ENCODE data around the gene USP53. TPM values are rescaled to one million over a fixed set of nuclear protein-coding genes. Genes with fewer than 3 reads are reported as not detected.

Gene USP53
- total and polyA plus RNA-seq, 2 of the 13 experiments (the other 11 are each of a cell fraction or from before 2014, with no cell fraction given), result 5.3 to 8.1 TPM

GRCh38 chr4:119211867-119212233 is 663 bp upstream of the USP53 start (continued):
- TF ChIP-seq FUBP1 (CRISPR knock-in tag; IDR thresholded peaks at IDR 0.05; ENCODE audit: borderline replicate concordance) (no peak), ZKSCAN1 (IDR thresholded peaks at IDR 0.05; ENCODE audit: low read length) (no peak), ZBTB43 (CRISPR knock-in tag; conservative IDR thresholded peaks at IDR 0.05) (0 out of 2 replicates have a peak, but pooled peaks have one; percentile 3), SALL2 (CRISPR knock-in tag; IDR thresholded peaks at IDR 0.05) (peak; percentile 1; the same call in 1 of the 2 replicates), POLR2A (IDR thresholded peaks at IDR 0.05; ENCODE audit: insufficient read depth in 1 of 2, low read depth in 2 of 2, low read length in 2 of 2) (no peak), ZNF792 (CRISPR knock-in tag; IDR thresholded peaks at IDR 0.05) (no peak), ELF4 (CRISPR knock-in tag; IDR thresholded peaks at IDR 0.05; ENCODE audit: borderline replicate concordance) (no peak), TBL1XR1 (IDR thresholded peaks at IDR 0.05; ENCODE audit: borderline replicate concordance, low read length, partially characterized antibody) (no peak), WIZ (CRISPR knock-in tag; IDR thresholded peaks at IDR 0.05) (no peak), ZNF703 (CRISPR knock-in tag; IDR thresholded peaks at IDR 0.05; ENCODE audit: borderline replicate concordance) (no peak), ZNF562 (CRISPR knock-in tag; IDR thresholded peaks at IDR 0.05; ENCODE audit: borderline replicate concordance) (no peak), ZSCAN20 (CRISPR knock-in tag; IDR thresholded peaks at IDR 0.05; ENCODE audit: borderline replicate concordance) (no peak), ZNF577 (CRISPR knock-in tag; IDR thresholded peaks at IDR 0.05; ENCODE audit: borderline replicate concordance, low read depth) (no peak), HNRNPUL1 (IDR thresholded peaks at IDR 0.05; ENCODE audit: low read depth, low read length) (0 out of 2 replicates have a peak, but pooled peaks have one; percentile 27), ASH2L (IDR thresholded peaks at IDR 0.05; ENCODE audit: insufficient read length, low read depth, low read length) (no peak), RFXANK (CRISPR knock-in tag; IDR thresholded peaks at IDR 0.05) (no peak), CREM (IDR thresholded peaks at IDR 0.05) (no peak; the same call in 1 of the 2 replicates), CREM (CRISPR knock-in tag; IDR thresholded peaks at IDR 0.05) (no peak), GPN1 (CRISPR knock-in tag; IDR thresholded peaks at IDR 0.05; ENCODE audit: borderline replicate concordance) (no peak), ZFP36 (IDR thresholded peaks at IDR 0.05; ENCODE audit: borderline replicate concordance, low read depth, low read length, partially characterized antibody) (no peak), ZNF83 (CRISPR knock-in tag; IDR thresholded peaks at IDR 0.05; ENCODE audit: borderline replicate concordance) (no peak), DR1 (CRISPR knock-in tag; IDR thresholded peaks at IDR 0.05) (no peak), ARNT2 (CRISPR knock-in tag; IDR thresholded peaks at IDR 0.05; ENCODE audit: low read depth) (no peak; the same call in 1 of the 2 replicates), ZIK1 (CRISPR knock-in tag; IDR thresholded peaks at IDR 0.05; ENCODE audit: borderline replicate concordance, low read depth) (no peak), ZNF205 (CRISPR knock-in tag; IDR thresholded peaks at IDR 0.05) (no peak), GATA4 (IDR thresholded peaks at IDR 0.05; ENCODE audit: borderline replicate concordance, low read depth) (no peak), ZMAT5 (CRISPR knock-in tag; IDR thresholded peaks at IDR 0.05; ENCODE audit: borderline replicate concordance, low read depth) (no peak), ZFP36L1 (CRISPR knock-in tag; IDR thresholded peaks at IDR 0.05) (no peak), ZSCAN21 (CRISPR knock-in tag; IDR thresholded peaks at IDR 0.05; ENCODE audit: borderline replicate concordance) (no peak), ZNF460 (CRISPR knock-in tag; IDR thresholded peaks at IDR 0.05; ENCODE audit: borderline replicate concordance) (no peak), SMC3 (IDR thresholded peaks at IDR 0.05; ENCODE audit: low read length) (no peak)
